HG02885 (cell line): ENCODE data around the gene SLC22A14.
"Not testable (repeated sequence)": the region's sequence is repeated elsewhere in the genome, so short reads cannot be mapped to it uniquely, and the experiment has no call there.

Experiments used
- ATAC-seq: cut with Tn5 transposase; IDR thresholded peaks from one replicate; pipeline ENCODE4 v1.9.1; 2021; ENCODE audit warnings: mild to moderate bottlenecking; ENCODE audit not compliant: unreplicated experiment, poor library complexity

Gene SLC22A14

GRCh38 chr3:38281895-38282686 lies at the start of gene SLC22A14:
Gene SLC22A14, plus strand, starts transcription at chr3:38282294. Its CDS starts 23,733 bp downstream, at chr3:38306027.
- ATAC-seq = no peak

- ATAC-seq = no peak
These were observed 49.4 kb upstream of the SLC22A14 start for GRCh38 chr3:38232701-38233100.

- ATAC-seq = no peak
These were observed 46.6 kb upstream of the SLC22A14 start for GRCh38 chr3:38235466-38235865.

GRCh38 chr3:38238416-38239008 lies 43.6 kb upstream of the SLC22A14 start:
- no peak for ATAC-seq

- not testable (repeated sequence) for ATAC-seq
These were observed 39.3 kb upstream of the SLC22A14 start for GRCh38 chr3:38242812-38243211.

GRCh38 chr3:38245930-38246329 lies 36.2 kb upstream of the SLC22A14 start:
- ATAC-seq = no peak

GRCh38 chr3:38247366-38248035 lies 34.6 kb upstream of the SLC22A14 start:
- no peak for ATAC-seq

GRCh38 chr3:38250198-38250597 lies 31.9 kb upstream of the SLC22A14 start:
- ATAC-seq = no peak

- no peak for ATAC-seq
These were observed 30.9 kb upstream of the SLC22A14 start for GRCh38 chr3:38251197-38251596.

- no peak for ATAC-seq
These were observed 28.4 kb upstream of the SLC22A14 start for GRCh38 chr3:38253704-38254103.

- no peak for ATAC-seq
These were observed 27.2 kb upstream of the SLC22A14 start for GRCh38 chr3:38254872-38255271.

GRCh38 chr3:38255627-38256026 lies 26.5 kb upstream of the SLC22A14 start:
- no peak for ATAC-seq

- no peak for ATAC-seq
These were observed 24.5 kb upstream of the SLC22A14 start for GRCh38 chr3:38257583-38257982.

- ATAC-seq = no peak
These were observed 21.6 kb upstream of the SLC22A14 start for GRCh38 chr3:38260474-38260873.

- ATAC-seq = no peak
These were observed 17.7 kb upstream of the SLC22A14 start for GRCh38 chr3:38264353-38264771.

- ATAC-seq = no peak
These were observed 17.3 kb upstream of the SLC22A14 start for GRCh38 chr3:38264779-38265178.

- no peak for ATAC-seq
These were observed 16.3 kb upstream of the SLC22A14 start, which contains the start of gene SLC22A13 for GRCh38 chr3:38265604-38266307. Gene SLC22A13, plus strand, starts transcription at chr3:38265812. Its CDS starts 49 bp downstream, at chr3:38265861.

GRCh38 chr3:38266810-38267209 lies 15.3 kb upstream of the SLC22A14 start:
- no peak for ATAC-seq

GRCh38 chr3:38267662-38268061 lies 14.4 kb upstream of the SLC22A14 start:
- no peak for ATAC-seq

GRCh38 chr3:38268087-38268486 lies 14.0 kb upstream of the SLC22A14 start:
- ATAC-seq = peak; percentile 40

GRCh38 chr3:38268522-38268921 lies 13.6 kb upstream of the SLC22A14 start:
- peak; percentile 77 for ATAC-seq
